ENCODE results near the gene METTL23.

- TF ChIP-seq EZH2 (optimal IDR thresholded peaks at IDR 0.05; ENCODE audit: low read depth, low read length), result no peak
- no peak for TF ChIP-seq CTCF (IDR thresholded peaks at IDR 0.05; ENCODE audit: low read length)
- TF ChIP-seq EZH2phosphoT487 (IDR thresholded peaks at IDR 0.05; ENCODE audit: low read length), result no peak
Observed at GRCh38 chr17:76691379-76692191, 35.1 kb upstream of the METTL23 start.

Measured in MM.1S (cell line).